GM21360 (cell line): Measurements from ENCODE around the gene PRCD.

Experiments used
- ATAC-seq: cut with Tn5 transposase; IDR thresholded peaks from one replicate; pipeline ENCODE4 v1.9.1; 2021; ENCODE audit warnings: mild to moderate bottlenecking, moderate library complexity; ENCODE audit not compliant: unreplicated experiment

Gene PRCD

DNA sequence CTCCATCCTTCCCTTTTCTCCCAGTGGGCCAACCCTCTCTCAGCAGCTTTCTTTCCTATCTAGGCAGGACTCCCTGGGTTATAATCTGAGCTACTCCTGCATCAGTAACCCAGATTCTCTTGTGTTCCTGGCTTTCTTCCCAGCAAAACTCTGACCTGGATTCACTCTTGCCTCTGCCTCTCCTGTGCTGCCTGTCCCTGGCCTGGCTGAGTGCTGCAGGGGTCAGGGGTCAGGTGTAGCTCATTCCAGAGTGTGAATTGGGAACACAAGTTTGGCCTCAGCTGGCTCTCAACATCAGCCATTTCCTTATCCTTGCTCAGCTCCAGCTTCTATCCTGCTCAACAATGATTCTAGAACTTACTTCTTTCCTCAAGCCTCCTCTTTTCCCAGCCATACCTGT lies 48.3 kb downstream of the PRCD start:
- no peak for ATAC-seq

DNA sequence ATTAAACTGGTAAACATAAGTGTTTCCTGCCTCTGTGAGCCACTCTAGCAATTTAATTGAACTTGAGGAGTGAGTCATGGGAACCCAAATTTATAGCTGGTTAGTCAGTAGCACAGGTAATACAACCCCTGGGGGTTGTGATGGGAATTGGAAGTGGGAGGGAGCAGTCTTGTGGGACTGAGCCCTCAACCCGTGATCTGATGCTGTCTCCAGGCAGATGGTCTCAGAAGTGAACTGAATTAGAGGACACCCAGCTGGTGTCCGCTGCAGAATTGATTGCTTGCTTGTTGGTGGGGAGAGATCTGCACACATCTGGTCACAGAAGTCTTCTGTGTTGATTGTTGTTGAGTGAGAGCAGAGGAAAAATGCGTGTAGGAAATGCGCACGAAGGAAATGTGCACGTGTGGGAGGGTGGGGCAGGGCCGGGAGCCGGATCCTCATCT lies 53.6 kb downstream of the PRCD start:
- ATAC-seq = no peak

DNA sequence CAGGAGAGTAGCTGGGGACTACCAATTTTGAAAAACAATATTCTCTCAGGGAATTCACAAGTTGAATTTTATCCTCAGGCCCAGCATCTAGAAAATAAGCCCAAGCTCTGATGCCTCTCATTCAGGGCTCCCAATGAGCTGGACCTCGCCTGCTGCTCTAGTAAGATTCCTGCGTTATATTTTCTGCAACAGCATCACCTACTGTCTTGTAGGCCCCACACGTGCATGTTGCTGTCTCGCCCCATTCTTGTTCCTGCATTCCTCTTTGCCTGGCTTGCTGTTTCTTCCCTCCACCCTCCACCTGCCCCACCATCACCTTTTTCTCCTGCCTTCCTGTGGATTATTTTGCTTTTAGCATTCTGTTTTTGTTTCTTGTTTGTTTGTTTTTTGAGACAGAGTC lies 54.1 kb downstream of the PRCD start:
- ATAC-seq = no peak

DNA sequence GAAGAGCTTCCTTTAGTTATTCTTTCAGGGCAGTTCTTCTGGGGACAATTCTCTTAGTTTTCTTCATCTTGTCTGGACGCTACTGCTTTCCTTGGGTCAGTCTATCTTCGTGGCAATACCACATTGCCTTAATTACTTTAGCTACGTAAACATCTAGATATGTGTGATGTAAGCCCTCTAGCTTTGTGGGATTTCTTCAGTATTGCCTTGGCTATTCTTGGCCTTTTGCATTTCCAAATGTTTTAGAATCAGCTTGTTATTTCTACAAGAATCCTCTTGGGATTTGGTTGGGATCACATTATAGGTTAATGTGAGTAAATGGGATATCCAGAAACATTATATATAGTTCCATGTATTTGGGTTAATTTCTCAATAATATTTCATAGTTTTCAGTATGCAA lies 54.8 kb downstream of the PRCD start:
- no peak for ATAC-seq
